Subcutaneous adipose tissue (tissue), 4 donors: ENCODE measurements around the gene PTPDC1. TPM values are rescaled to one million over a fixed set of nuclear protein-coding genes. Genes with fewer than 3 reads are reported as not detected.

Experiments
- CTCF ChIP-seq: fragments of 450-650 bp; IDR thresholded peaks from one replicate; pipeline ENCODE4 v1.5.1; 2016; ENCODE audit warnings: low read depth, mild to moderate bottlenecking, control low read depth, antibody characterized with exemption, moderate library complexity
- total RNA-seq, 4 donors: library from RNA; depleted of rRNA; stranded (reverse); fragments of >200 nt; gene quantifications; one replicate each; pipeline ENCODE4 v1.1.0, GENCODE V29; 2016

PTPDC1 gene
- total RNA-seq, 4 donors from 2014 or later = 11.2 to 16.2 (median 13.4) TPM

- no peak for TF ChIP-seq CTCF
Measured at GRCh38 chr9:94061864-94062263, 22.4 kb upstream of the PTPDC1 start.

GRCh38 chr9:94065535-94065961 lies 18.7 kb upstream of the PTPDC1 start:
- TF ChIP-seq CTCF = no peak

- no peak for TF ChIP-seq CTCF
Measured at GRCh38 chr9:94068257-94068656, 16.0 kb upstream of the PTPDC1 start.

GRCh38 chr9:94076557-94076956 lies 7.7 kb upstream of the PTPDC1 start:
- no peak for TF ChIP-seq CTCF

- no peak for TF ChIP-seq CTCF
Measured at GRCh38 chr9:94078086-94078485, 6.2 kb upstream of the PTPDC1 start.

- TF ChIP-seq CTCF = no peak
Measured at GRCh38 chr9:94079236-94079635, 5.0 kb upstream of the PTPDC1 start.

- TF ChIP-seq CTCF = no peak
Measured at GRCh38 chr9:94080249-94080648, 4.0 kb upstream of the PTPDC1 start.
